HG02970 (cell line): ENCODE data around the gene CYFIP1.

Experiments
- ATAC-seq: cut with Tn5 transposase; IDR thresholded peaks from one replicate; pipeline ENCODE4 v1.9.1; 2021; ENCODE audit warnings: mild to moderate bottlenecking, moderate library complexity, moderate number of reproducible peaks; ENCODE audit not compliant: unreplicated experiment, low FRiP score

The CYFIP1 gene

GRCh38 chr15:22925875-22926274, 54.3 kb downstream of the CYFIP1 start:
- no peak for ATAC-seq

- ATAC-seq = no peak
Observed at GRCh38 chr15:22922003-22922402, 58.2 kb downstream of the CYFIP1 start.

DNA sequence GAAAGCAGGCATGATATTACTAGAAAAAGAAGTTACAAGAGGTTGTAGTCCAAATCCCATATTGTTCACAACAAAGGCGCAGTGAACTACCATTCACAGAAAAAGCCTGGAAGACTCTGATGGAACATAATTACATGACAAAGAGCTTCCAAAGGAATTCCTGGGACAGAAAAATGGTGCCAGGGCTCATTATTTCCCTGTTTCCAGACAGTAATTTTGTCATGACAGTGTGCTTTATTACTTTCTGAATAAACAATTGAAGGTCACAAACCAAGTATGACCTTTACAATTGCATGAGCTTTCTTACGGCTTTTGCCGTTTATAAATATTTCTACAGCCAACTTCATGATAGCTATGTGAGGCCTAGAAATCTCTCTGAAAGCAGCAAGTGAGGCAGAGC, 61.0 kb downstream of the CYFIP1 start:
- ATAC-seq = no peak

- ATAC-seq = no peak
Observed at GRCh38 chr15:22918596-22919140, 61.5 kb downstream of the CYFIP1 start.

DNA sequence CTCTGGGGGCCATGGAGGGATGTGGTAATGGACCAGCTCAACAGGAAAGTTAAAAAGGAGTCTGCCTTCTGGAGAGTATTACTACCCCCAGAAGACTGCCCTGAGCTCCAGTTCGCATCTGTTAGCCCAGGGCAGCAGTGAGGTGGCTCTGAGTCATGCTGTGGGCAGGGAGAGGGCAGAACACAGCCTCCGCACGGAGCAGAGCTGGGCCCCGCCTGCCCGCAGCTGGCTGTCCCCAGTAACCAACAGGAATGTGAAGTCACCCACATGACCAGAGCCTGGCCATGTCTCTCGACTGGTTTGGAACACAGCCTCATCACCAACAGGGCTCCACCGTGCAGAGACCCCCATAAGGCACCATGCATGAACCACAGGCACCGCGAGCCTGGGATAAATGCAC, 62.1 kb downstream of the CYFIP1 start:
- no peak for ATAC-seq

DNA sequence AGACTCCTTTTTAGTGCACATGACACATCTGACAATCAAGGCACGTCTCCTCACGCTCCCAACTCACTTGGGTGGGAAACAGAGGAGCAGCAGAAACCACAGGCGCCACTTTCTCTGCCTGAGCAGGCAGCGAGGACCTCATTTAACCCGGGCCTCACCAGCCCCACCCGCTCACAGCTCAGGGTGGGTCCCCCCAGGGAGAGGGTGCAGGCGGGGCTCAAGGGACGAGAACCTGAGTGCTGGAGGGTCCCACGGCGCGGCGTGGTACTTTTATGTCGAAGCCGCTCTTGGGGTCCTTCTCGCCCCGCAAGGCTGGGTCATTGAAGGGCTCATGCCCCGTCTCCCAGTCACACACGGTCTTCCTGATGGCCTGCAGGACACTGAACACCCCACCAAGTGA, 62.6 kb downstream of the CYFIP1 start:
- ATAC-seq = no peak

- no peak for ATAC-seq
Observed at GRCh38 chr15:22916606-22917350, 63.4 kb downstream of the CYFIP1 start.

GRCh38 chr15:22915866-22916515, 64.2 kb downstream of the CYFIP1 start:
- no peak for ATAC-seq

GRCh38 chr15:22913646-22914380, 66.4 kb downstream of the CYFIP1 start:
- no peak for ATAC-seq

- no peak for ATAC-seq
Observed at GRCh38 chr15:22912256-22912655, 67.9 kb downstream of the CYFIP1 start.

- no peak for ATAC-seq
Observed at GRCh38 chr15:22911306-22911705, 68.9 kb downstream of the CYFIP1 start.

DNA sequence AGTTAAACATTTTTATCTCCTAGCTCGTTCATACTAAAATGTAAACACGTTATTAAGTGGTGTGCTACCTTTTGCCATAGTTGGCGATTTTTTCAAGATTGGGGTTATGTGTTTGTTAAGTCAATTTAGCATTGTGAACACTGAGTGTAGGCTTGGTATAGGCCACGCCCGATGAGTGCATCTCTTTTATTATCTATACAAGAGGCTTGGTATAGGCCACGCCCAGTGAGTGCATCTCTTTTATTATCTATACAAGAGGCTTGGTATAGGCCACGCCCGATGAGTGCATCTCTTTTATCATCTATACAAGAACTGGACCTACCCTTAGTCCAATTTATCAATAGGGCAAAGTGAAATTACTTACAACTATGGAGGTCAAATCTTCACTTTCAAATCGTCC, 71.3 kb downstream of the CYFIP1 start:
- ATAC-seq = no peak

- ATAC-seq = no peak
Observed at GRCh38 chr15:22907161-22907950, 72.8 kb downstream of the CYFIP1 start.

- ATAC-seq = no peak
Observed at GRCh38 chr15:22904736-22905135, 75.4 kb downstream of the CYFIP1 start.

- ATAC-seq = no peak
Observed at GRCh38 chr15:22903961-22904534, 76.1 kb downstream of the CYFIP1 start.

- no peak for ATAC-seq
Observed at GRCh38 chr15:22903427-22903826, 76.7 kb downstream of the CYFIP1 start.

- no peak for ATAC-seq
Observed at GRCh38 chr15:22902981-22903380, 77.2 kb downstream of the CYFIP1 start.

GRCh38 chr15:22902578-22902977, 77.6 kb downstream of the CYFIP1 start:
- ATAC-seq = no peak

DNA sequence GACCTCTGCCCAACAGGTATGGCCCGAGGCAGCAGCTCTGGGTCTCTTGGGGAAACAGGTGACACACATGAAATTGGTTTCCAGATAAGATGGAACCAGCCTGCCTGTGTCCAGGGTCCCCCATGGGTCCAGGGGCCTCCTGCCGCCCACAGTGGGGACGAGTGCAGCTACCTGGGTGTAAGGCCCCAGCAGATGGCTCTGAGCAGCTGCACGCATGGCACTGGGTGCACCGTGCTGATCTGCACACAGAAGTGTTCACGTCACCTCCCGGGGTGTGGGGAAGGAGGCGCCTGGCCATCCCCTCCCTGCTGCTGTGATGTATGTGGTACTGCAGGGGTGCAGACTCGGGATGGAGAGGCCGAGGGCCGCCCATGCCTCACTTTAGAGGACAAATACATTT, 78.1 kb downstream of the CYFIP1 start:
- ATAC-seq = no peak
